Osteocyte (in vitro differentiated cells): ENCODE results near the gene FIGLA. TPM values are rescaled to one million over a fixed set of nuclear protein-coding genes. Genes with fewer than 3 reads are reported as not detected.

ENCODE experiments used
- DNase-seq: peaks from one replicate; pipeline ENCODE4 v3.0.0; 2021; ENCODE audit warnings: mixed read lengths; ENCODE audit not compliant: unreplicated experiment; ENCODE audit errors: extremely low spot score
- H3K27ac Mint-ChIP-seq: one replicate; pipeline ENCODE4 v1.8.0; 2021; ENCODE audit warnings: mild to moderate bottlenecking, mixed read lengths; ENCODE audit not compliant: unreplicated experiment
- H3K27me3 Mint-ChIP-seq: one replicate; pipeline ENCODE4 v1.8.0; 2021; ENCODE audit warnings: mixed read lengths; ENCODE audit not compliant: unreplicated experiment
- H3K36me3 Mint-ChIP-seq: one replicate; pipeline ENCODE4 v1.8.0; 2021; ENCODE audit warnings: mixed read lengths; ENCODE audit not compliant: unreplicated experiment
- H3K4me1 Mint-ChIP-seq: one replicate; pipeline ENCODE4 v1.8.0; 2021; ENCODE audit warnings: mixed read lengths; ENCODE audit not compliant: unreplicated experiment
- H3K4me3 Mint-ChIP-seq: one replicate; pipeline ENCODE4 v1.8.0; 2021; ENCODE audit warnings: mild to moderate bottlenecking, moderate library complexity, mixed read lengths; ENCODE audit not compliant: unreplicated experiment
- H3K9me3 Mint-ChIP-seq: one replicate; pipeline ENCODE4 v1.8.0; 2021; ENCODE audit warnings: mixed read lengths; ENCODE audit not compliant: unreplicated experiment
- total RNA-seq: library from RNA; stranded (reverse); gene quantifications from 2 replicates; pipeline ENCODE4 v1.2.1, GENCODE V29; 2021
- TF ChIP-seq, protein P1 (sequence below): fragments of 200-600 bp; sonication (generic); IDR thresholded peaks from 2 replicates; pipeline ENCODE4 v1.5.0; 2021; ENCODE audit warnings: antibody characterized with exemption, mild to moderate bottlenecking, moderate library complexity

Gene FIGLA
- total RNA-seq, 1 donor from 2014 or later, result not detected

DNA sequence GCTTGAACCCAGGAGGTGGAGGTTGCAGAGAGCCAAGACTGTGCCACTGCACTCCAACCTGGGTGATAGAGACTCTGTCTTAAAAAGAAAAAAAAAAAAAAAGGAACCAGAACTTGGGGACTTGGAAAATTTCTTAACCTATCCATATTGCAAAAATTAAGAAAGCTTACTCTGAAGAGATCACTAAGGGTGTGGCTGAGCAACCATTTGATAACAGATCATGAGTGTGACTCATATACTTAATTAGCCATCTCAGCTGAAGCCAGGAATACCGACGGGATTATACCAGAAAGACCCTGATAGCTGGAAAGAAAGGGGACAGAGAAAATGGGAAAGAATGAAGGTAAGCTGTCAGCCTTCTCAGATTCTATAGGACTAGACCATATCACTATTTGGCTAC, 15.3 kb downstream of the FIGLA start:
- DNase-seq, result no peak
- H3K4me3 Mint-ChIP-seq, result no peak overlapping the region
- TF ChIP-seq, protein P1, sequence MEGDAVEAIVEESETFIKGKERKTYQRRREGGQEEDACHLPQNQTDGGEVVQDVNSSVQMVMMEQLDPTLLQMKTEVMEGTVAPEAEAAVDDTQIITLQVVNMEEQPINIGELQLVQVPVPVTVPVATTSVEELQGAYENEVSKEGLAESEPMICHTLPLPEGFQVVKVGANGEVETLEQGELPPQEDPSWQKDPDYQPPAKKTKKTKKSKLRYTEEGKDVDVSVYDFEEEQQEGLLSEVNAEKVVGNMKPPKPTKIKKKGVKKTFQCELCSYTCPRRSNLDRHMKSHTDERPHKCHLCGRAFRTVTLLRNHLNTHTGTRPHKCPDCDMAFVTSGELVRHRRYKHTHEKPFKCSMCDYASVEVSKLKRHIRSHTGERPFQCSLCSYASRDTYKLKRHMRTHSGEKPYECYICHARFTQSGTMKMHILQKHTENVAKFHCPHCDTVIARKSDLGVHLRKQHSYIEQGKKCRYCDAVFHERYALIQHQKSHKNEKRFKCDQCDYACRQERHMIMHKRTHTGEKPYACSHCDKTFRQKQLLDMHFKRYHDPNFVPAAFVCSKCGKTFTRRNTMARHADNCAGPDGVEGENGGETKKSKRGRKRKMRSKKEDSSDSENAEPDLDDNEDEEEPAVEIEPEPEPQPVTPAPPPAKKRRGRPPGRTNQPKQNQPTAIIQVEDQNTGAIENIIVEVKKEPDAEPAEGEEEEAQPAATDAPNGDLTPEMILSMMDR, result no peak
- no peaks in the 10 kb centered on the region for H3K4me1 Mint-ChIP-seq
- peaks cover 73% of the 10 kb centered on the region for H3K27me3 Mint-ChIP-seq
- H3K9me3 Mint-ChIP-seq, result no peaks in the 10 kb centered on the region
- no peaks in the 10 kb centered on the region for H3K36me3 Mint-ChIP-seq
- H3K27ac Mint-ChIP-seq, result no peak overlapping the region

GRCh38 chr2:70772486-70773155, 17.8 kb downstream of the FIGLA start:
- Mint-ChIP-seq H3K27ac (no peak overlapping the region), H3K36me3 (no peaks in the 10 kb centered on the region), H3K4me3 (no peak overlapping the region), H3K9me3 (no peaks in the 10 kb centered on the region), H3K4me1 (peaks cover 4% of the 10 kb centered on the region), H3K27me3 (peaks cover 74% of the 10 kb centered on the region)
- no peak for DNase-seq
- TF ChIP-seq, protein P1, result no peak

DNA sequence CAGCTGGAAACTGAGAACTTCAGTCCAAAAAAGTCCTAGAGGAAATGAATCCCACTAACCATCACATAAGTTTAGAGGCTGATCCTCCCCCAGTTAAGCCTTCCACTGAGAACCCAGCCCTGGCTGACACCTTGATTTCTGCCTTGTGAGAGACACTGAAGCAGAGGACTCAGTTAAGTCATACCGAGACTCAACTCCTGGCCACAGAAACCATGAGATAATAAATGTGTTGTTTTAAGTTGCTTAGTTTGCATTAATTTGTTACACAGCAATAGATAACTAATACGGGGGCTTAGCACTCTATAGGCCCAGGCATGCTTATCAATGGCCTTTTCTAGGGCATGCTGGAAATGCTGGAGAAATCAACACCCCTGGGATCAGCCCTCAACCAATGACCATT, 19.0 kb downstream of the FIGLA start:
- TF ChIP-seq, protein P1, result no peak
- no peaks in the 10 kb centered on the region for H3K9me3 Mint-ChIP-seq
- peaks cover 10% of the 10 kb centered on the region for H3K4me1 Mint-ChIP-seq
- H3K27me3 Mint-ChIP-seq, result peaks cover 74% of the 10 kb centered on the region
- no peak for DNase-seq
- no peak overlapping the region for H3K27ac Mint-ChIP-seq
- no peak overlapping the region for H3K4me3 Mint-ChIP-seq
- no peaks in the 10 kb centered on the region for H3K36me3 Mint-ChIP-seq

- Mint-ChIP-seq H3K9me3 (no peaks in the 10 kb centered on the region), H3K4me3 (no peak overlapping the region), H3K4me1 (peaks cover 11% of the 10 kb centered on the region), H3K27ac (no peak overlapping the region), H3K36me3 (no peaks in the 10 kb centered on the region), H3K27me3 (peaks cover 75% of the 10 kb centered on the region)
- TF ChIP-seq, protein P1, result no peak
- DNase-seq, result no peak
Measured at GRCh38 chr2:70769450-70769849, 21.0 kb downstream of the FIGLA start.

DNA sequence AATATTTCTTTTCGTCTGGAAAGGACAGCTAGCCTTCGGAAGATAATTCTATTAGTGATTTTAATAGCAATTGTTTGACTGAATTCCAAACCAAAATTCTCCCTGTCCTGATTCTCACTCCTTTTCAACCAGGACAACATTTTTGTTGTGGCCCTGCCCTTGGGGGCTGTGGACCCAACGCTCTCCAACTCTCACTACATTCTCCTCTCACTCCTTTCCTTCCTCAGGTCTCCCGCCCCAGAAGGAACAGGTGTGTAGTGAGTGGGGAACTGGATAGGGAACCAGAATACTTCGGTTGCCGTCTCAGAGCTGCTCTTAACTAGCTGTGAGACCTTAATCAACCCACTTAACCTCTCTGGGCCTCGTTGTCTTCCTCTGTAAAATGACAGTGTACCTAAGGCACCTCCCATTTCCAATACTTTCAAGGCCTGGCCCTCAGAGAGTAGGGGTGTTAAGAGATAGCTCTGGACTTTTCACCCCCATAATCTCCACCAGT, 21.8 kb downstream of the FIGLA start:
- TF ChIP-seq, protein P1, result no peak
- no peaks in the 10 kb centered on the region for H3K9me3 Mint-ChIP-seq
- H3K4me1 Mint-ChIP-seq, result peaks cover 11% of the 10 kb centered on the region
- no peaks in the 10 kb centered on the region for H3K36me3 Mint-ChIP-seq
- H3K4me3 Mint-ChIP-seq, result no peak overlapping the region
- no peak for DNase-seq
- H3K27ac Mint-ChIP-seq, result no peak overlapping the region
- peaks cover 73% of the 10 kb centered on the region for H3K27me3 Mint-ChIP-seq
